ENCODE data around the gene COMMD6.
"Not testable (repeated sequence)": the region's sequence is repeated elsewhere in the genome, so short reads cannot be mapped to it uniquely, and the experiment has no call there.

COMMD6 gene

GRCh38 chr13:75537401-75538365 lies at the start of gene COMMD6:
Gene COMMD6, minus strand, starts transcription at chr13:75537841. Its CDS starts 36 bp downstream, at chr13:75537805.
- peak; percentile 86 for DNase-seq (ENCODE audit: low spot score)

- DNase-seq (ENCODE audit: low spot score) = no peak
These were observed 47.5 kb upstream of the COMMD6 start for GRCh38 chr13:75585153-75585552.

- no peak for DNase-seq (ENCODE audit: low spot score)
These were observed 45.5 kb upstream of the COMMD6 start for GRCh38 chr13:75583091-75583490.

GRCh38 chr13:75581874-75582640 lies 44.4 kb upstream of the COMMD6 start:
- DNase-seq (ENCODE audit: low spot score) = no peak

GRCh38 chr13:75579529-75579928 lies 41.9 kb upstream of the COMMD6 start:
- DNase-seq (ENCODE audit: low spot score) = no peak

- DNase-seq (ENCODE audit: low spot score) = no peak
These were observed 31.9 kb upstream of the COMMD6 start for GRCh38 chr13:75569576-75569975.

GRCh38 chr13:75566658-75567057 lies 29.0 kb upstream of the COMMD6 start:
- peak; percentile 14 for DNase-seq (ENCODE audit: low spot score)

GRCh38 chr13:75558145-75558840 lies 20.7 kb upstream of the COMMD6 start:
- DNase-seq (ENCODE audit: low spot score) = no peak

- DNase-seq (ENCODE audit: low spot score) = no peak
These were observed 19.3 kb upstream of the COMMD6 start for GRCh38 chr13:75556961-75557360.

GRCh38 chr13:75555836-75556235 lies 18.2 kb upstream of the COMMD6 start:
- no peak for DNase-seq (ENCODE audit: low spot score)

- no peak for DNase-seq (ENCODE audit: low spot score)
These were observed 17.3 kb upstream of the COMMD6 start for GRCh38 chr13:75554981-75555380.

- DNase-seq (ENCODE audit: low spot score) = no peak
These were observed 16.8 kb upstream of the COMMD6 start for GRCh38 chr13:75554464-75554863.

- peak; percentile 24 for DNase-seq (ENCODE audit: low spot score)
These were observed 12.5 kb upstream of the COMMD6 start for GRCh38 chr13:75550159-75550567.

GRCh38 chr13:75549262-75550158 lies 11.9 kb upstream of the COMMD6 start, which contains the start of gene UCHL3:
Gene UCHL3, plus strand, starts transcription at chr13:75549791. Its CDS starts 30 bp downstream, at chr13:75549821.
- DNase-seq (ENCODE audit: low spot score) = peak; percentile 96

GRCh38 chr13:75547917-75548316 lies 10.3 kb upstream of the COMMD6 start:
- DNase-seq (ENCODE audit: low spot score) = peak; percentile 15

- DNase-seq (ENCODE audit: low spot score) = not testable (repeated sequence)
These were observed 7.7 kb upstream of the COMMD6 start for GRCh38 chr13:75545386-75545785.

- DNase-seq (ENCODE audit: low spot score) = no peak
These were observed 7.2 kb upstream of the COMMD6 start for GRCh38 chr13:75544681-75545330.

GRCh38 chr13:75541961-75542360 lies 4.3 kb upstream of the COMMD6 start:
- DNase-seq (ENCODE audit: low spot score) = no peak

- no peak for DNase-seq (ENCODE audit: low spot score)
These were observed 3.6 kb upstream of the COMMD6 start for GRCh38 chr13:75541287-75541686.

- no peak for DNase-seq (ENCODE audit: low spot score)
These were observed 3.8 kb downstream of the COMMD6 start for GRCh38 chr13:75533861-75534260.

Data from cerebellar cortex (tissue), 1 donor.